Measurements from ENCODE around the gene LOXL4. TPM values are rescaled to one million over a fixed set of nuclear protein-coding genes. Genes with fewer than 3 reads are reported as not detected.

LOXL4 gene
- total RNA-seq, 1 donor from 2014 or later: 5.4 TPM

- DNase-seq (ENCODE audit: low read depth): no peak
- no peak overlapping the region for H3K4me3 ChIP-seq (ENCODE audit: low read depth, low read length)
- TF ChIP-seq CTCF (conservative IDR thresholded peaks at IDR 0.05; ENCODE audit: low read depth, low read length): no peak
Observed at GRCh38 chr10:98270786-98271185, 2.8 kb upstream of the LOXL4 start.

- no peak for TF ChIP-seq CTCF (conservative IDR thresholded peaks at IDR 0.05; ENCODE audit: low read depth, low read length)
- no peak for DNase-seq (ENCODE audit: low read depth)
Observed at GRCh38 chr10:98270073-98270740, 2.2 kb upstream of the LOXL4 start.

GRCh38 chr10:98269435-98269912 lies 1.5 kb upstream of the LOXL4 start:
- no peak for TF ChIP-seq CTCF (conservative IDR thresholded peaks at IDR 0.05; ENCODE audit: low read depth, low read length)
- DNase-seq (ENCODE audit: low read depth): peak; percentile 60
- no peak overlapping the region for H3K4me3 ChIP-seq (ENCODE audit: low read depth, low read length)

More at GRCh38 chr10:98270073-98270740, 2.2 kb upstream of the LOXL4 start:
- no peak overlapping the region for H3K4me3 ChIP-seq (ENCODE audit: low read depth, low read length)

GRCh38 chr10:98268694-98269431 lies 869 bp upstream of the LOXL4 start:
- H3K4me3 ChIP-seq (ENCODE audit: low read depth, low read length): peak overlapping the region; percentile 58
- no peak for TF ChIP-seq CTCF (conservative IDR thresholded peaks at IDR 0.05; ENCODE audit: low read depth, low read length)
- no peak for DNase-seq (ENCODE audit: low read depth)

- TF ChIP-seq CTCF (conservative IDR thresholded peaks at IDR 0.05; ENCODE audit: low read depth, low read length): no peak
- H3K4me3 ChIP-seq (ENCODE audit: low read depth, low read length): peak overlapping the region; percentile 39
- no peak for DNase-seq (ENCODE audit: low read depth)
Observed at GRCh38 chr10:98267069-98267893, 713 bp downstream of the LOXL4 start.

- no peak for DNase-seq (ENCODE audit: low read depth)
- TF ChIP-seq CTCF (conservative IDR thresholded peaks at IDR 0.05; ENCODE audit: low read depth, low read length): no peak
- H3K4me3 ChIP-seq (ENCODE audit: low read depth, low read length): no peak overlapping the region
Observed at GRCh38 chr10:98266647-98267046, 1.3 kb downstream of the LOXL4 start.

Data from epithelial cell of proximal tubule (primary cell).